Right atrium auricular region (tissue), 2 donors: ENCODE data around the gene DOCK9. TPM values are rescaled to one million over a fixed set of nuclear protein-coding genes. Genes with fewer than 3 reads are reported as not detected.
"Not testable (repeated sequence)": the region's sequence is repeated elsewhere in the genome, so short reads cannot be mapped to it uniquely, and the experiment has no call there.

ENCODE experiments used
- DNase-seq: peaks from one replicate; pipeline ENCODE4 v3.0.0-alpha.2; 2019; ENCODE audit warnings: low spot score
- H3K27ac ChIP-seq, 2 donors: fragments of 200-600 bp; sonication (generic); 1 replicate in 1 of 2; 2 replicates in 1 of 2; pipeline ENCODE4 v1.5.1; 2016 to 2019
- H3K27me3 ChIP-seq, 2 donors: fragments of 200-600 bp; sonication (generic); one replicate each; pipeline versions ENCODE4 v1.5.1 to v1.6.0; 2017 to 2019
- H3K36me3 ChIP-seq: fragments of 200-600 bp; sonication (generic); one replicate; pipeline ENCODE4 v1.5.1; 2016
- H3K4me1 ChIP-seq, 2 donors: fragments of 200-600 bp; sonication (generic); one replicate each; pipeline versions ENCODE4 v1.5.1 to v1.6.0; 2017 to 2019
- H3K4me3 ChIP-seq, 2 donors: fragments of 200-600 bp; sonication (generic); 1 replicate in 1 of 2; 2 replicates in 1 of 2; pipeline ENCODE4 v1.5.1; 2017 to 2019; ENCODE audit warnings: mild to moderate bottlenecking in 1 of 2, moderate library complexity in 1 of 2
- H3K9me3 ChIP-seq, 2 donors: fragments of 200-600 bp; sonication (generic); one replicate each; pipeline ENCODE4 v1.5.1; 2019
- total RNA-seq, 2 donors: library from RNA; depleted of rRNA; stranded (reverse); fragments of >200 nt; gene quantifications; one replicate each; pipeline ENCODE4 v1.1.0, GENCODE V29; 2016
- TF ChIP-seq, protein P1 (sequence below), 2 donors: fragments of 200-600 bp; sonication (generic); IDR thresholded peaks; one replicate each; pipeline ENCODE4 v1.5.1; 2019; ENCODE audit warnings: antibody characterized with exemption in 2 of 2

Gene DOCK9
- total RNA-seq, 2 donors from 2014 or later = 79.6 to 80.5 TPM

DNA sequence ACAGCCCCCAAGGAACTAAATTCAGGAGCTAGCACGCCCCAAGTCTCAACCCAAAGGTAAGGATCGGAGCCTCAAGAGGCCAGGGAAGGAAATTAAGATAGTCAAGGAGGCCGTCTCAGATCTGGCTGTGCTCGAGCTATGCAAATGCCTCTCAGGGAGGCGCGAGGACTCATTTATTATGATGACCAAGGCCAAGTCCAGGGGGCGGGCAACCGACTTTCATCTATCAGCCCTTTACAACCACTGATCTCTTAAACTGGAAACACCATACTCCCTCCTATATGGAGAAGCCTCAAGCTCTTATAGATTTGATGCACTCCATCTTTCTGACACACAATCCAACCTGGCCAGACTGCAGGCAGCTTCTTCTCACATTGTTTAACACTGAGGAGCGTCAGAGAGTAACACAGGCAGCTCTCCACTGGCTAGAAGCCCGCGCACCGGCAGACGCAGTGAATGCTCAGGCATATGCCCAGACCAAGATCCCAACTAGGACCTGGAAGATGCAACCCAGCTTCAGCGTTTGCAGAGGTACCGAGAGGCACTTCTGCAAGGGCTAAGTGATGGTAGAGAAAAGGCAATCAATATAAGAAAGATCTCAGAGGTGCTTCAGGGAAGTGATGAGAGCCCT, 215.8 kb downstream of the DOCK9 start:
- no peak for DNase-seq
- TF ChIP-seq, protein P1, sequence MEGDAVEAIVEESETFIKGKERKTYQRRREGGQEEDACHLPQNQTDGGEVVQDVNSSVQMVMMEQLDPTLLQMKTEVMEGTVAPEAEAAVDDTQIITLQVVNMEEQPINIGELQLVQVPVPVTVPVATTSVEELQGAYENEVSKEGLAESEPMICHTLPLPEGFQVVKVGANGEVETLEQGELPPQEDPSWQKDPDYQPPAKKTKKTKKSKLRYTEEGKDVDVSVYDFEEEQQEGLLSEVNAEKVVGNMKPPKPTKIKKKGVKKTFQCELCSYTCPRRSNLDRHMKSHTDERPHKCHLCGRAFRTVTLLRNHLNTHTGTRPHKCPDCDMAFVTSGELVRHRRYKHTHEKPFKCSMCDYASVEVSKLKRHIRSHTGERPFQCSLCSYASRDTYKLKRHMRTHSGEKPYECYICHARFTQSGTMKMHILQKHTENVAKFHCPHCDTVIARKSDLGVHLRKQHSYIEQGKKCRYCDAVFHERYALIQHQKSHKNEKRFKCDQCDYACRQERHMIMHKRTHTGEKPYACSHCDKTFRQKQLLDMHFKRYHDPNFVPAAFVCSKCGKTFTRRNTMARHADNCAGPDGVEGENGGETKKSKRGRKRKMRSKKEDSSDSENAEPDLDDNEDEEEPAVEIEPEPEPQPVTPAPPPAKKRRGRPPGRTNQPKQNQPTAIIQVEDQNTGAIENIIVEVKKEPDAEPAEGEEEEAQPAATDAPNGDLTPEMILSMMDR (IDR thresholded peaks at IDR 0.05) = no peak
- Histone ChIP-seq H3K4me3 (peak overlapping the region in 1 of 2 donors; percentile 3), H3K27me3 (no peaks in the 10 kb centered on the region), H3K36me3 (no peaks in the 10 kb centered on the region), H3K9me3 (peaks cover 0 to 4% of the 10 kb centered on the region in 2 donors), H3K4me1 (no peaks in the 10 kb centered on the region), H3K27ac (no peak overlapping the region)

DNA sequence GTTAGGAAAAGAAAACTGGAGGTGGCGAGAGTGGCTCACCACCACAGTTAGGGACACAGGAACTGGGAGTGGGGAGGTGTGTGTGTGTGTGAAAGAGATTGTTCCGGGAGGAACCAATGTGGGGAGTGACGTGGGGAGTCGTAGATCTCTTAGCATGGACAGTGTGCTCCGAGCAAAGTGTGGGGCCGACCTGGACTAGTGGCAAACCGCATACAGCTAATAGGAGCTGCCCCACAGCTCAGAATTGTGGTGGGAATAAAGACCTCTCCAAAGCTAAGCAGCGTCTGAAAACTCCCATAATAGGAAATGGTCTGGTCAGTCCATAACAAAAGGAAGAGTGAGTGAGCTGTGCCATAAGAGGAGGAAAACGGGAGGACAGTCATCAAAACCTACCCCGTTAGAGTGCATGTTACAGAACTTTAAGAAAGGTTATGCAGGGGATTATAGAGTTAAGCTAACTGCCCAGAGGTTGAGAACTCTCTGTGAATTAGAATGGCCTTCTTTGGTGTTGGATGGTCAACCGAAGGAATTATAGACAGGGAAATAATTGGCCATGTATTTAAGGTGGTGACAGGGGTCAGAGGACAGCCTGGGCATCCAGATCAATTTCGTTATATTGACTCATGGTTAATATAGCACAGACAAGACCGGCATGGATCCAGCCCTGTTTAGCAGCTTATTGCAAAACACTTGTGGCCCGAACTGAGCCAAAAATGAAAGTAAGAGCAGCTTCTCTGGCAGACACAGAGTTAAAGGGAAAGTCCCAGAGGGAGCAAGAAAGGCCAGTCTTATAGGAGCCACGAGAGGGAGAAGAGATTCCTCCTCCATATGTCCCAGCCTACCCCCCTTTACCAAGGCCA, 216.5 kb downstream of the DOCK9 start:
- H3K36me3 ChIP-seq = no peaks in the 10 kb centered on the region
- peaks cover 0 to 4% of the 10 kb centered on the region in 2 donors for H3K9me3 ChIP-seq
- H3K4me1 ChIP-seq = no peaks in the 10 kb centered on the region
- no peak overlapping the region for H3K27ac ChIP-seq
- TF ChIP-seq, protein P1 (IDR thresholded peaks at IDR 0.05) = no peak
- DNase-seq = no peak
- no peaks in the 10 kb centered on the region for H3K27me3 ChIP-seq
- H3K4me3 ChIP-seq = peak overlapping the region in 1 of 2 donors; percentile 3

DNA sequence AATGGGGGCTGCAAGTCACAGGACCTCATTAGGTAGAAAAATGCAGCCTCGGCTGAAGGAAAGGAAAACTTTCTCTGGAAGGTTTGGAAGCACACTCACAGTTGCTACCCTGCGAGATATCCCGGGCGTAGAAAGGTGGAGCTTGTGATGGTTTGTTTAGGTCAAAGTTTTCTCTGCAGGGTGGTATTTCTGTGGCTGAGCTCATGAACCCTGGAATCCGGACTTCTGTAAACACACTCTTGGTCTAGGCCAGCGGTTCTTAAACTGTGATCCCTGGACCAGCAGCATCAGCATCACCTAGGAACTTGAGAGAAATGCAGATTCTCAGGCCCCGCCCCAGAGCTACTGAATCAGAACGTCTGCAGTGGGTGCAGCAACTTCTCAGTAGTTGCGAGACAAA, 222.1 kb downstream of the DOCK9 start:
- H3K4me1 ChIP-seq = peaks cover 0 to 15% of the 10 kb centered on the region in 2 donors
- no peaks in the 10 kb centered on the region for H3K36me3 ChIP-seq
- H3K27ac ChIP-seq = no peak overlapping the region
- H3K9me3 ChIP-seq = peaks cover 0 to 16% of the 10 kb centered on the region in 2 donors
- TF ChIP-seq, protein P1 (IDR thresholded peaks at IDR 0.05) = no peak
- no peak overlapping the region for H3K4me3 ChIP-seq
- DNase-seq = no peak
- peaks cover 13 to 20% of the 10 kb centered on the region in 2 donors for H3K27me3 ChIP-seq

DNA sequence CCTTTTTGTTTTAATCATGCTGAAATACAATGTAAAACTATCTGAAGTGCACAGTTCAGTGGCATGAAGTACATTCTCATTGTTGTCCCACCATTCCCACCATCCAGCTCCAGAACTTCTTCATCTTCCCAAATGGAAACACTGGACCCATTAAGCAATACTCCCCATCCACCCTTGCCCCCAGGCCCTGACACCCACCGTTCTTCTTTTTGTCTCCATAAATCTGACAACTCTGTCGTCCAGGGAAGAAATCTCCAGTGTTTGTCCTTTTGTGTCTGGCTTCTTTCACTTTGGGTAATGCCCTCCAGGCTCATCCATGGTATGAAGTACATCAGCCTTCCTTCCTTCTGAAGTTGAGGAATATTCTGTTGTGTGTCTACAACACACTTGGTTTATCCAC, 222.7 kb downstream of the DOCK9 start:
- Histone ChIP-seq H3K4me3 (no peak overlapping the region), H3K4me1 (peaks cover 0 to 15% of the 10 kb centered on the region in 2 donors), H3K27ac (no peak overlapping the region), H3K36me3 (no peaks in the 10 kb centered on the region), H3K9me3 (peaks cover 0 to 12% of the 10 kb centered on the region in 2 donors), H3K27me3 (peaks cover 13 to 20% of the 10 kb centered on the region in 2 donors)
- no peak for DNase-seq
- TF ChIP-seq, protein P1 (IDR thresholded peaks at IDR 0.05) = no peak

DNA sequence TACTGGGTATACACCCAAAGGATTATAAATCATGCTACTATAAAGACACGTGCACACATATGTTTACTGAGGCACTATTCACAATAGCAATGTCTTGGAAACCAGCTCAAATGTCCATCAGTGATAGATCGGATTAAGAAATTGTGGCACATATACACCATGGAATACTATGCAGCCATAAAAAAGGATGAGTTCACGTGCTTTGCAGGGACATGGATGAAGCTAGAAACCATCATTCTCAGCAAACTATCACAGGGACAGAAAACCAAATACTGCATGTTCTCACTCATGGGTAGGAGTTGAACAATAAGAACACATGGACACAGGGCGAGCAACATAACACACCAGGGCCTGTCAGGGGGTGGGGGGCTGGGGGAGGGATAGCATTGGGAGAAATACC, 223.4 kb downstream of the DOCK9 start:
- peaks cover 0 to 15% of the 10 kb centered on the region in 2 donors for H3K4me1 ChIP-seq
- H3K36me3 ChIP-seq, DNase-seq, H3K27ac ChIP-seq, H3K4me3 ChIP-seq: not testable (repeated sequence)
- H3K27me3 ChIP-seq = peaks cover 13 to 20% of the 10 kb centered on the region in 2 donors
- peaks cover 0 to 12% of the 10 kb centered on the region in 2 donors for H3K9me3 ChIP-seq
